Measurements from ENCODE around the gene MAMDC4. TPM values are rescaled to one million over a fixed set of nuclear protein-coding genes. Genes with fewer than 3 reads are reported as not detected.

Gene MAMDC4
- total RNA-seq, 4 donors from 2014 or later: 30.8 to 50.4 (median 41.4) TPM

Small RNAs within 50 kb of the gene (small RNA-seq; reads per million reads assigned to genes)
- gene MIR4292: 0 reads per million in 2 donors
- 0 to 0.23 reads per million in 2 donors for gene MIR4479

Other genes starting within 250 kb of the MAMDC4 start
- gene EGFL7, start 189.4 kb upstream of the MAMDC4 start, total RNA-seq: 10 to 100 TPM; 21.5 to 77.6 (median 46.0) TPM
- gene AGPAT2, start 164.9 kb upstream of the MAMDC4 start, total RNA-seq: 100 to 1,000 TPM in 3 of 4 donors, 10 to 100 TPM in 1; 97.4 to 802 (median 479) TPM
- 1 to 10 TPM in 3 of 4 donors, under 1 TPM in 1; 0.70 to 5.8 (median 2.6) TPM for gene DIPK1B, start 139.8 kb upstream of the MAMDC4 start, total RNA-seq
- 10 to 100 TPM in 1 of 4 donors, 1 to 10 TPM in 3; 1.1 to 28.1 (median 4.4) TPM for gene LCN10, start 109.4 kb upstream of the MAMDC4 start, total RNA-seq
- 10 to 100 TPM in 1 of 4 donors, 1 to 10 TPM in 3; 4.7 to 17.3 (median 5.6) TPM for gene LCN6, start 103.8 kb upstream of the MAMDC4 start, total RNA-seq
- gene LCN8, start 94.1 kb upstream of the MAMDC4 start, total RNA-seq: not detected
- 1 to 10 TPM in 2 of 4 donors, not detected in 2; 1.5 to 9.3 TPM for gene LCN15, start 87.8 kb upstream of the MAMDC4 start, total RNA-seq
- 100 to 1,000 TPM in 3 of 4 donors, 10 to 100 TPM in 1; 52.0 to 240 (median 187) TPM for gene TMEM141, start 61.0 kb upstream of the MAMDC4 start, total RNA-seq
- gene CCDC183, start 56.0 kb upstream of the MAMDC4 start, total RNA-seq: 10 to 100 TPM; 16.6 to 69.9 (median 46.0) TPM
- 100 to 1,000 TPM in 3 of 4 donors, 10 to 100 TPM in 1; 98.4 to 187 (median 134) TPM for gene RABL6, start 44.4 kb upstream of the MAMDC4 start, total RNA-seq
- gene AJM1, start 9.9 kb upstream of the MAMDC4 start, total RNA-seq: 10 to 100 TPM in 2 of 4 donors, 1 to 10 TPM in 2; 4.1 to 17.4 (median 9.2) TPM
- 100 to 1,000 TPM in 2 of 4 donors, 10 to 100 TPM in 2; 66.0 to 120 (median 96.5) TPM for gene PHPT1, start 2.9 kb upstream of the MAMDC4 start, total RNA-seq
- gene EDF1, start 14.0 kb downstream of the MAMDC4 start, total RNA-seq: 100 to 1,000 TPM; 299 to 676 (median 475) TPM
- 10 to 100 TPM; 17.5 to 75.1 (median 22.2) TPM for gene TRAF2, start 34.2 kb downstream of the MAMDC4 start, total RNA-seq
- 100 to 1,000 TPM; 247 to 470 (median 336) TPM for gene FBXW5, start 92.4 kb downstream of the MAMDC4 start, total RNA-seq
- gene C8G, start 92.9 kb downstream of the MAMDC4 start, total RNA-seq: 100 to 1,000 TPM in 1 of 4 donors, 10 to 100 TPM in 2, not detected in 1; 24.9 to 148 (median 66.2) TPM
- 1 to 10 TPM in 3 of 4 donors, not detected in 1; 1.8 to 8.7 (median 7.9) TPM for gene LCN12, start 99.9 kb downstream of the MAMDC4 start, total RNA-seq
- 10 to 100 TPM in 2 of 4 donors, 1 to 10 TPM in 2; 1.2 to 21.5 (median 7.8) TPM for gene PTGDS, start 125.2 kb downstream of the MAMDC4 start, total RNA-seq
- under 1 TPM in 2 of 4 donors, not detected in 2; 0.28 to 0.83 TPM for gene LCNL1, start 130.6 kb downstream of the MAMDC4 start, total RNA-seq
- gene PAXX, start 140.1 kb downstream of the MAMDC4 start, total RNA-seq: 10 to 100 TPM; 52.3 to 92.4 (median 63.0) TPM
- 1 to 10 TPM in 1 of 4 donors, not detected in 3; 3.3 TPM for gene CLIC3, start 144.2 kb downstream of the MAMDC4 start, total RNA-seq
- gene ABCA2, start 175.9 kb downstream of the MAMDC4 start, total RNA-seq: 10 to 100 TPM; 46.4 to 69.0 (median 49.0) TPM
- gene FUT7, start 179.7 kb downstream of the MAMDC4 start, total RNA-seq: not detected
- gene NPDC1, start 193.8 kb downstream of the MAMDC4 start, total RNA-seq: 100 to 1,000 TPM in 2 of 4 donors, 10 to 100 TPM in 2; 54.2 to 106 (median 83.8) TPM
- 10 to 100 TPM in 3 of 4 donors, 1 to 10 TPM in 1; 5.0 to 53.8 (median 28.9) TPM for gene ENTPD2, start 201.7 kb downstream of the MAMDC4 start, total RNA-seq
- gene SAPCD2, start 218.2 kb downstream of the MAMDC4 start, total RNA-seq: 10 to 100 TPM in 1 of 4 donors, 1 to 10 TPM in 3; 5.6 to 12.4 (median 7.9) TPM
- 10 to 100 TPM in 1 of 4 donors, 1 to 10 TPM in 3; 4.9 to 15.7 (median 6.6) TPM for gene UAP1L1, start 225.2 kb downstream of the MAMDC4 start, total RNA-seq
- 10 to 100 TPM; 42.7 to 74.7 (median 61.0) TPM for gene MAN1B1, start 234.6 kb downstream of the MAMDC4 start, total RNA-seq